Measurements from ENCODE around the gene RNF121. TPM values are rescaled to one million over a fixed set of nuclear protein-coding genes. Genes with fewer than 3 reads are reported as not detected.
A peak's percentile ranks its signal among the peaks of the same experiment; 100 is the strongest.

RNF121 gene
- total RNA-seq, 1 donor from 2014 or later = 84.4 TPM

DNA sequence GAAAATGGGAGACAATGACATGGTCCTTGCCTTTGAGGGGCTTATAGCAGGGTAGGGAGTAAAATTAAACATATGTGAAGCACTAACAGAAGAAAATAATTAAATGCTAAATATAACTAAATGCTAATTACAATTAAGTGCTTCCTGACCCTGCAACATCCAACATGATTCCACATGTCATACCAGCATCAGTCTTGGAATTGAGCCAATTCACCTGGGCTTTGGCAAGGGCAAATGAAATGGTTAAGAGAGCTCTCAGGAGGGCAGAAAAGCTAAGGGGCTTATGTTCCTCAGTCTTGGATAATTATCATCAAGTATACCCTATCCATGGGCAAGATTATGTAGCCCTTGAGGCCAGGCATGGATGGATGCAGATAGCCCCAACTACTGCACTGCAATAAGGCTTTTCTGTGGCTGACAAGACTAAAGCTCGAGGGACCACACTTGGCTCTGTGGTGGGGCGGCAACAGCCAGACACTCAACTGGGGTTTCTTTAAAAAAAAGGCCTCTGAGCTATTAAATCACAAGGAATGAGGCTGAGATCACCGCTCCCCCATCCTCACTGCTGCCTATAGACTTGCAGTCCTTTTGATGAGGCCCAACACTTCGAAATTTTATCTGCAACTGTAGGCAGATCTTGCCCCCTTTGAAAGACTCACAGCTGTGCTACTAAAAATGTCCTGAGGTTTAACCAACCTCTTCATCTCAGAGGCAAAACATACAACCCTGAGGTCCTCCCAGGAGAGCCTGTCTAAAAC is 108.9 kb downstream of the RNF121 start:
- DNase-seq (ENCODE audit: low read depth) = no peak

GRCh38 chr11:72038491-72038890 is 109.6 kb downstream of the RNF121 start:
- DNase-seq (ENCODE audit: low read depth) = no peak

DNA sequence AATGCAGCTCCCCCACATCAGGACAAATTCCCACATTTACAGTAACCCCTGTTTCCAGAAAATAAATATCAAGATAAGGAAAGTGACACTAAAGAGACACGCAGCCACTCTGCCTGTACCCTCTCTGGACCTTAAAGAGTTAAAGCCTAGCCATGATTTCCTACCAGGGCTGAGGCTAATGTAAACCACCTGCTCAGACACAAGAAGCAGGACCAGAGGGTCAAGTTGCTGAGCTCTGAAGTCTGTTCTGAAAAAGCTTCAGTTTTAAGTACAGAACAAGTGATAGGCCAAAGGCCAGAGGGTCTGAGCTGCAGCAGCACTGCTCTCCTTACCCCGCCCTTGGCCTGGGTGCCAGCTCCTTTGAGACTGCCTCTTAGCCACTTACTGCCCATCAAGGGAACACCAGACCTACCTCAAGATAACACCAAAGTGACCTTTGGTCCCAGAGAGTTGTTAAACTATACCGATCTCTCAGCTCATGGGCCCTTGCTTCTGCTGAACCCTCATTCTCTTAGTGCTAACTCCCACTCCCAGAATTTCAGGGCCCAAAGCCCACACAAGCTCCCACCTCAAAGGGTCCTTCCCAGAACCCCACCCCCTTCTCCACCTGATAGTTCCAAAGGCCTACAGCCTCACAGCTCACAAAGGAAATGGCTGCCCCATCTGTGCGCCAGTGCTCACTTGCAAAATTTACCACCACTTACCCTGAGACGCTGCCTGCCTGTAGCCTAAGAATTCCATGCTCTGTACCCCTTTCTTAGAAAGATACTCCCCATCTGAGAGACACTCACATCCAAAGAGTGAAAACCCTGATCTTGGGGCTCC is 110.4 kb downstream of the RNF121 start:
- DNase-seq (ENCODE audit: low read depth) = no peak

- no peak for DNase-seq (ENCODE audit: low read depth)
Measured at GRCh38 chr11:72039856-72040401, 111.1 kb downstream of the RNF121 start.

GRCh38 chr11:72040491-72041363 is 111.9 kb downstream of the RNF121 start:
- DNase-seq (ENCODE audit: low read depth) = peak; percentile 89

GRCh38 chr11:72041364-72042063 is 112.7 kb downstream of the RNF121 start:
- peak; percentile 61 for DNase-seq (ENCODE audit: low read depth)

- no peak for DNase-seq (ENCODE audit: low read depth)
Measured at GRCh38 chr11:72042064-72042745, 113.4 kb downstream of the RNF121 start.

- DNase-seq (ENCODE audit: low read depth) = no peak
Measured at GRCh38 chr11:72045849-72046248, 117.0 kb downstream of the RNF121 start.

Other genes with a start within 250 kb of the RNF121 start
- not detected in 2 replicates for gene DEFB108B, start 95.8 kb upstream of the RNF121 start, total RNA-seq
- not detected in 2 replicates for gene DEFB131B, start 50.6 kb upstream of the RNF121 start, total RNA-seq
- gene XNDC1N, start 452 bp upstream of the RNF121 start, total RNA-seq = 8.5 and 10.5 TPM in 2 replicates
- gene IL18BP, start 69.9 kb downstream of the RNF121 start, total RNA-seq = 1.6 and 4.8 TPM in 2 replicates
- gene NUMA1, start 151.5 kb downstream of the RNF121 start, total RNA-seq = 123 and 183 TPM in 2 replicates
- gene LRRC51, start 151.8 kb downstream of the RNF121 start, total RNA-seq = 6.8 and 11.7 TPM in 2 replicates
- gene LAMTOR1, start 174.3 kb downstream of the RNF121 start, total RNA-seq = 77.4 and 82.0 TPM in 2 replicates
- not detected in 2 replicates for gene TOMT, start 176.9 kb downstream of the RNF121 start, total RNA-seq
- 17.2 and 21.5 TPM in 2 replicates for gene ANAPC15, start 183.6 kb downstream of the RNF121 start, total RNA-seq
- 1.9 and 7.6 TPM in 2 replicates for gene FOLR3, start 206.7 kb downstream of the RNF121 start, total RNA-seq